ENCODE measurements around the gene MAGOHB.

The MAGOHB gene

DNA sequence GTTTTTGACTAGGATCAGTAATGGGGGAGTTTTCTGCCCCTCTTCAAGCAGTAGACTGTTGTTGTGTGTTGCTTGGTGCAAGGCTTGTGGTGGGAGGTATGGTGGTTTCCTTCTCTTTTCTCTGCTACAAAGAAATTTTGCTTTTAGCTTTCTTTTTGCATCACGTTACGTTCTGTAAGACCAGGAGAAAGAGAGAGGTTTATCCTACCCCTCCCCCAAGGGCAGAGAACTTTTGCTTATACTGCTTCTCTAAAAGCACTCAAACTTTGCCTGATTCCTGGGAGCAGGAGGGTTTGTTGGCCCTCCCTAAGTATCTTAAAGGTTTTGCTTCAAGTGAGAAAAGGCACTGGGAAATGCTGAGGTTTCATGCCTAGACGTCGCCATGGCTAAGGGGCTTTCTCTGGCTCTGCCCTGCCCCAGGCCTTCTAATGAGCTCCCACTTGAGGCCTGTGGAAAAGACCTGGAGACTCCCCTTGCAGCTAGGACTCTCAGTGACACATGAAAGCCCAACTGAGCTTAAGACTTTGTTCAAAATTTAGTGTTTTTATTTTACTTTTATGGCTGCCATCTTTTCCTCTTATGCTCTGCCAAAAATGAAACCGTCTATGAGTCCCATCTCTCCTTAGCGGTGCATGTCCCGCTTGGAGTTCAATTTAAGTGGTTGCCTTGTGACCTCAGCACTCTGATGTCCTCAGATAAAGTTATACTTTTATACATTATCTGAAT is 58.5 kb downstream of the MAGOHB start:
- DNase-seq (ENCODE audit: low spot score) = no peak

DNA sequence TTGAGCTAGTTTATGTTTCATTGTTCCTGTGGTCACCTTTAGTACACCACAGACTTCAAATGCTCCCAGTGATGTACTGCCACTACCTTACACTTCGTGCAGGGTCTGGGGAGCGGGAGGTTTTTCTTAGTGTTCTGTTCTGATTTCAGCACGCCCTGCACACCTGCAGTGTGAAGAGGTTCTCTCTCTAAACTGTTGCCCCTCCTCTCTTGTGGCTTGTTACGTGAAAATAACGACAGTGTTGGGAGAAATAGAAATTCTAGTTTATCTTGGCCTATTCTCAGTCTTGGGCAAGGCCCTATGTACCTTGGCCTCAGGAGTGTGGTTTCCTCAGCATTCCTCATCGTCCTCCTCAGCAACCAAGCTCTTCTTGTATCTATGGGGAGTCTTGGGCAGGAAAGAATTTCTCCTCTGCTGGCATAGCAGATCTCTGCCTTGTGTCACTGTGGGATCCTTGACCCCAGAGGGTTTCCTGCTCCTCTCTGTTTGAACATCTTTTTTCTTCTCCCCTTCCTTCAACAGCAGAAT is 59.1 kb downstream of the MAGOHB start:
- no peak for DNase-seq (ENCODE audit: low spot score)

Data from NAMALWA (cell line).